ENCODE measurements around the gene HLCS. TPM values are rescaled to one million over a fixed set of nuclear protein-coding genes. Genes with fewer than 3 reads are reported as not detected.

The HLCS gene
- total RNA-seq, 2 donors from 2014 or later = 27.2 to 38.6 TPM

- Histone ChIP-seq H3K4me1 (peaks cover 28% of the 10 kb centered on the region), H3K4me3 (no peak overlapping the region), H3K27ac (no peak overlapping the region), H3K27me3 (no peaks in the 10 kb centered on the region), H3K36me3 (replicated peaks in 1 of 2; ENCODE audit: insufficient read depth in 1 of 2, low read depth in 2 of 2) (no peaks in the 10 kb centered on the region), H3K9me3 (no peaks in the 10 kb centered on the region)
- ATAC-seq = no peak
- no peak for DNase-seq
- intact Hi-C loops (cut with DNase I) = no loop called here
- TF ChIP-seq CTCF (IDR thresholded peaks at IDR 0.05) = no peak
- no peak for TF ChIP-seq POLR2A (IDR thresholded peaks at IDR 0.05)
- 70 to 74% methylated on average over 6 of the region's 6 CpGs for WGBS, 2 donors
These were observed 15.7 kb upstream of the HLCS start for GRCh38 chr21:36981977-36982700.

GRCh38 chr21:36981049-36981391 is 14.6 kb upstream of the HLCS start:
- TF ChIP-seq CTCF (IDR thresholded peaks at IDR 0.05) (no peak), POLR2A (IDR thresholded peaks at IDR 0.05) (peak in 1 of 3 donors; percentile 2)
- H3K27ac ChIP-seq = peak overlapping the region in 3 of 4 donors; percentile 58 to 84 (median 80)
- no peaks in the 10 kb centered on the region for H3K9me3 ChIP-seq
- 9 to 15% methylated on average over 2 of the region's 2 CpGs for WGBS, 2 donors
- H3K4me1 ChIP-seq = peaks cover 32% of the 10 kb centered on the region
- no peaks in the 10 kb centered on the region for H3K27me3 ChIP-seq
- no peak for ATAC-seq
- intact Hi-C loops (cut with DNase I) = no loop called here
- peak overlapping the region in 1 of 2 donors; percentile 35 for H3K4me3 ChIP-seq
- no peaks in the 10 kb centered on the region for H3K36me3 ChIP-seq (replicated peaks in 1 of 2; ENCODE audit: insufficient read depth in 1 of 2, low read depth in 2 of 2)
- DNase-seq = no peak

- Histone ChIP-seq H3K9me3 (no peaks in the 10 kb centered on the region), H3K4me3 (peak overlapping the region in 1 of 2 donors; percentile 35)
These were observed 14.0 kb upstream of the HLCS start for GRCh38 chr21:36980280-36981048.

GRCh38 chr21:36976882-36977651 is 10.6 kb upstream of the HLCS start:
- DNase-seq (peak; percentile 42 to 69 (median 50)), ATAC-seq (peak; percentile 77)
- Histone ChIP-seq H3K27ac (peak overlapping the region in 3 of 4 donors; percentile 15 to 56 (median 37)), H3K9me3 (no peaks in the 10 kb centered on the region), H3K4me3 (no peak overlapping the region), H3K4me1 (peaks cover 32% of the 10 kb centered on the region), H3K36me3 (replicated peaks in 1 of 2; ENCODE audit: insufficient read depth in 1 of 2, low read depth in 2 of 2) (no peaks in the 10 kb centered on the region), H3K27me3 (no peaks in the 10 kb centered on the region)
- intact Hi-C loops (cut with DNase I) = no loop called here
- WGBS, 2 donors = 18 to 22% methylated on average over 8 of the region's 8 CpGs
- TF ChIP-seq CTCF (IDR thresholded peaks at IDR 0.05) (peak in 6 of 7 experiments; percentile 47 to 95 (median 92)), POLR2A (IDR thresholded peaks at IDR 0.05) (no peak)

More at GRCh38 chr21:36980280-36981048, 14.0 kb upstream of the HLCS start:
- H3K4me1 ChIP-seq = peaks cover 32% of the 10 kb centered on the region
- TF ChIP-seq CTCF (IDR thresholded peaks at IDR 0.05) (peak in 5 of 7 experiments; percentile 10 to 42 (median 35)), POLR2A (IDR thresholded peaks at IDR 0.05) (peak; percentile 35 to 64 (median 57))
- 2 to 9% methylated on average over 17 to 46 of the region's 53 CpGs for WGBS, 2 donors
- H3K27ac ChIP-seq = peak overlapping the region in 3 of 4 donors; percentile 58 to 84 (median 80)
- H3K36me3 ChIP-seq (replicated peaks in 1 of 2; ENCODE audit: insufficient read depth in 1 of 2, low read depth in 2 of 2) = no peaks in the 10 kb centered on the region
- DNase-seq (peak; percentile 48 to 71 (median 64)), ATAC-seq (peak; percentile 79)
- no peaks in the 10 kb centered on the region for H3K27me3 ChIP-seq
- intact Hi-C loops (cut with DNase I) = no loop called here

Data from body of pancreas (tissue), 4 donors.